ENCODE measurements around the gene SLC6A6. TPM values are rescaled to one million over a fixed set of nuclear protein-coding genes. Genes with fewer than 3 reads are reported as not detected.

Gene SLC6A6
- total RNA-seq, 1 donor from 2014 or later: 35.4 TPM

DNA sequence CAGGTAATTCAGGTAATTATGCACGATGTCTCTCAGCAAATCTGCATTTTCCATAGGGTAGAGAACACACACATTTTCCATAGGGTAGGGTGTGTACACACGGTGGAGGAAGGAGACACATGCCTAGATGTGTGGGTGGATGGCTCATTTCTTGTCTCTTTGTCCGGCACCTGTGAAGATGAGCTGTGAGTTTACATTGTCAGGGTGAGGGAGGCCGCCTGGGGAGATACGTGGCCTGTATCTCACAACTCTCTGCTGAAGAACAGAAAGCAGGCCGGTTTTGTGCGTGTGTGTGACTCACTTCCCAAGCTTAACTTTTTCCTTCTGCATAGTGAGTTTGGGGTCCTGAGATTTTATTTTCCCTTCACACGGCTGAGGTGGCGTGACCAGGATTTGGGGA lies 60.3 kb downstream of the SLC6A6 start:
- H3K36me3 ChIP-seq: peaks cover 31% of the 10 kb centered on the region
- H3K4me1 ChIP-seq: peaks cover 54% of the 10 kb centered on the region
- intact Hi-C loops (cut with micrococcal nuclease): loop anchor here (5.0 kb wide), 1 partner anchor 260 kb away; no protein-coding TSS in a partner anchor

DNA sequence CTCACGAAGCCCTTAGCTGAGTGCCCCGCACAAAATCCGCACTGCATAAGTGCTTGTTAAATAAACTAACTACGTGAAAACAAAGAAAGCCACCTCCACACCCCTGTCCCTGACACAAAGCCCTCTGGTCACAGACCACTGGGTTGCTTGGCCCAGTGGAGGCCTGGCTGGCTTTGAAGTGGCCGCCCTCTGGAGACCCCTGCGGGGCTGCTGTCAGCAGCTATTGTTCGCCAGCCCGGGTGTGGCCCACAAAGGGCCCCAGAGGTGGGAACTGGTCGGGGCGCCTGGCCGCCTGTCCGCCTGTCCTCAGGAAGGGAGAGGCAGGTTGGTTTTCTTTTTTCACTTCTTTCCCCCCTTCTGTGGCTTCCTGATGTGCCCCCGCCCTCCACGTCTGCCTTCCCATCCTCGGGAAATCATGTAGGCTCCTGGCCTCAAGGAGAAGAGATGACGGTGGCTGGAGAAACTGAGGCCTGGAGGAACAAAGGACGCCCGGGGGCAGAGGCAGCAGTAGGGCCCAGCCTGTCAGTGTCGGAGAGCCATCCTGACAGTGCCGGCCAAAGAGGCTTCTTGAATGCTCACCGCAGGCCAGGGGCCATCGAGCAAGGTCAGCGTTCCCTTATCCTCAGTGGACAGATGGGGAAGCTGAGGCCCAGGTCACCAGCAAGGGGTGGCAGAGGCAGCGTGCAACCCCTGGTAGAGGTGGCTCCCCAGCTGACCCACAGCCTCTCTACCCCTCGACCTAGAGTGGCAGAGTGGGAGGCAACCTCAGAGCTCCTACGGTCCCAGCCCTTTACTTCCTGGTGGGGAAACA lies 61.1 kb downstream of the SLC6A6 start:
- H3K4me1 ChIP-seq: peaks cover 50% of the 10 kb centered on the region
- peaks cover 63% of the 10 kb centered on the region for H3K27me3 ChIP-seq (ENCODE audit: low read depth)
- no peaks in the 10 kb centered on the region for H3K9me3 ChIP-seq (replicated peaks)
- H3K4me3 ChIP-seq: no peak overlapping the region
- H3K27ac ChIP-seq (replicated peaks): peak overlapping the region; percentile 67
- DNase-seq: no peak
- TF ChIP-seq, protein P1, sequence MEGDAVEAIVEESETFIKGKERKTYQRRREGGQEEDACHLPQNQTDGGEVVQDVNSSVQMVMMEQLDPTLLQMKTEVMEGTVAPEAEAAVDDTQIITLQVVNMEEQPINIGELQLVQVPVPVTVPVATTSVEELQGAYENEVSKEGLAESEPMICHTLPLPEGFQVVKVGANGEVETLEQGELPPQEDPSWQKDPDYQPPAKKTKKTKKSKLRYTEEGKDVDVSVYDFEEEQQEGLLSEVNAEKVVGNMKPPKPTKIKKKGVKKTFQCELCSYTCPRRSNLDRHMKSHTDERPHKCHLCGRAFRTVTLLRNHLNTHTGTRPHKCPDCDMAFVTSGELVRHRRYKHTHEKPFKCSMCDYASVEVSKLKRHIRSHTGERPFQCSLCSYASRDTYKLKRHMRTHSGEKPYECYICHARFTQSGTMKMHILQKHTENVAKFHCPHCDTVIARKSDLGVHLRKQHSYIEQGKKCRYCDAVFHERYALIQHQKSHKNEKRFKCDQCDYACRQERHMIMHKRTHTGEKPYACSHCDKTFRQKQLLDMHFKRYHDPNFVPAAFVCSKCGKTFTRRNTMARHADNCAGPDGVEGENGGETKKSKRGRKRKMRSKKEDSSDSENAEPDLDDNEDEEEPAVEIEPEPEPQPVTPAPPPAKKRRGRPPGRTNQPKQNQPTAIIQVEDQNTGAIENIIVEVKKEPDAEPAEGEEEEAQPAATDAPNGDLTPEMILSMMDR (IDR thresholded peaks at IDR 0.05; ENCODE audit: borderline replicate concordance): no peak
- peaks cover 37% of the 10 kb centered on the region for H3K36me3 ChIP-seq
- intact Hi-C loops (cut with micrococcal nuclease): loop anchor here (5.0 kb wide), 1 partner anchor 261 kb away; no protein-coding TSS in a partner anchor

More for the DNA sequence above, 60.3 kb downstream of the SLC6A6 start:
- DNase-seq: no peak
- TF ChIP-seq, protein P1 (IDR thresholded peaks at IDR 0.05; ENCODE audit: borderline replicate concordance): no peak
- H3K9me3 ChIP-seq (replicated peaks): no peaks in the 10 kb centered on the region
- H3K27me3 ChIP-seq (ENCODE audit: low read depth): peaks cover 68% of the 10 kb centered on the region
- no peak overlapping the region for H3K4me3 ChIP-seq
- peak overlapping the region; percentile 67 for H3K27ac ChIP-seq (replicated peaks)

DNA sequence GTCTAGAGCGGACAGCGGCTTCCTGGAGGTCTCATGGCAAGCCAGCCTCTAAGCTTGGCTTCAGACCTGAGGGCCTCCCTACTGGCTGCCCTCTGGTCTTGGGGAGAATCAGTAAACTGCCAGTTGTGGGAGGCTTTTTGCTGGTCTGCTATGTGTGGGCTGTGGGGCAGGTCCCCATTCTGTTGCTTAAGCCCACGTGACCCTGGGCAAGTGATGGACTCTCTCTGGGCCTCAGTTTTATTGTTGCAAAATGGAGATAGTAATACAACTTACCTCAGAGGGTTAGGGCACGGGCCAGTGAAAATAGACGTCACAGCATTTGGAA lies 61.7 kb downstream of the SLC6A6 start:
- Histone ChIP-seq H3K27ac (replicated peaks) (peak overlapping the region; percentile 67), H3K27me3 (ENCODE audit: low read depth) (peaks cover 60% of the 10 kb centered on the region), H3K36me3 (peaks cover 40% of the 10 kb centered on the region), H3K9me3 (replicated peaks) (no peaks in the 10 kb centered on the region), H3K4me3 (no peak overlapping the region), H3K4me1 (peaks cover 49% of the 10 kb centered on the region)
- DNase-seq: no peak
- intact Hi-C loops (cut with micrococcal nuclease): loop anchor here (5.0 kb wide), 1 partner anchor 262 kb away; no protein-coding TSS in a partner anchor
- TF ChIP-seq, protein P1 (IDR thresholded peaks at IDR 0.05; ENCODE audit: borderline replicate concordance): no peak

DNA sequence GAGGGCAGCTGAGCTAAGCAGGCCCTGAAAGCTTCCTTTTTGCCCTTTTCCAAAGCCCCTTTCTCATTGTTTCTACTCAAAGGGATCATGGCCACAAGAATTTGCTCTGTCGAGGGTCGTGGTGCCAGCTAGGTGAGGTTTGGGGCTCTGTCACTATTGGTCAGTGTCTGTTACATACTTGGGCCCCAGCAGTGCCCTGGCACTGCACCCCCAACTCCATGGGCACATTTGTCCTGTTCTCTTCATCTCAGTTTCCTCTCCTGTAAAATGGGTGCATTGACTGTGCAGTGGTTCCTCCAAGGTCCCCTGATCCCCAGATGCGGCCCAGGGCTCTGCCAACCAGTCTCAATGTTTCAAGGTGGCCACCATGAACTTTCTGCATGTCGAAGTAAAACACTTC lies 62.1 kb downstream of the SLC6A6 start:
- intact Hi-C loops (cut with micrococcal nuclease): loop anchor here (5.0 kb wide), 1 partner anchor 262 kb away; no protein-coding TSS in a partner anchor
- Histone ChIP-seq H3K9me3 (replicated peaks) (no peaks in the 10 kb centered on the region), H3K4me1 (peaks cover 45% of the 10 kb centered on the region), H3K4me3 (no peak overlapping the region), H3K27ac (replicated peaks) (peak overlapping the region; percentile 67), H3K36me3 (peaks cover 40% of the 10 kb centered on the region), H3K27me3 (ENCODE audit: low read depth) (peaks cover 56% of the 10 kb centered on the region)
- TF ChIP-seq, protein P1 (IDR thresholded peaks at IDR 0.05; ENCODE audit: borderline replicate concordance): no peak
- no peak for DNase-seq

DNA sequence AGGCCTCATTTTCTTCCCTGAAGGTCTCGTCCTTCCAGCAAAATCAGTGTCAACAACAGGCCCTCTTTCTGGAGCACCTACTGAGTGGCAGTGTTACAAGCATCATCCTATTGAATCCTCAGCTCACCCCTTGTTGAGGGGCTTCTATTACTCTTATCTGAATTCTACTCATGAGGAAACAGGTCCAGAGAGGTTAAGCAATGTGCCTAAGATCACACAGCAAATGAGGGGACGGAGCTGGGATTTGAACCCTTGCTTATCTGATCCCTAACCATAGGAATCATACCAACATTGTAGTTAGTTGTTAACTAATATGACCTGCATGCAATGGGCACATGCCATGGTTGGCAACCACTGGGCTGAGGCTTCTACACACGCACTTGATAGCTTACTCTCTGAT lies 63.0 kb downstream of the SLC6A6 start:
- Histone ChIP-seq H3K4me3 (no peak overlapping the region), H3K4me1 (peaks cover 37% of the 10 kb centered on the region), H3K27ac (replicated peaks) (no peak overlapping the region), H3K36me3 (peaks cover 40% of the 10 kb centered on the region), H3K27me3 (ENCODE audit: low read depth) (peaks cover 50% of the 10 kb centered on the region), H3K9me3 (replicated peaks) (no peaks in the 10 kb centered on the region)
- TF ChIP-seq, protein P1 (IDR thresholded peaks at IDR 0.05; ENCODE audit: borderline replicate concordance): no peak
- no peak for DNase-seq
- intact Hi-C loops (cut with micrococcal nuclease): loop anchor here (5.0 kb wide), 1 partner anchor 203 kb away; no protein-coding TSS in a partner anchor

Data from left ventricle myocardium inferior (tissue), 1 donor.